ENCODE results near the gene NPC2. TPM values are rescaled to one million over a fixed set of nuclear protein-coding genes. Genes with fewer than 3 reads are reported as not detected.

NPC2 gene
- total and polyA plus RNA-seq, 10 donors: 191 to 956 (median 298) TPM

DNA sequence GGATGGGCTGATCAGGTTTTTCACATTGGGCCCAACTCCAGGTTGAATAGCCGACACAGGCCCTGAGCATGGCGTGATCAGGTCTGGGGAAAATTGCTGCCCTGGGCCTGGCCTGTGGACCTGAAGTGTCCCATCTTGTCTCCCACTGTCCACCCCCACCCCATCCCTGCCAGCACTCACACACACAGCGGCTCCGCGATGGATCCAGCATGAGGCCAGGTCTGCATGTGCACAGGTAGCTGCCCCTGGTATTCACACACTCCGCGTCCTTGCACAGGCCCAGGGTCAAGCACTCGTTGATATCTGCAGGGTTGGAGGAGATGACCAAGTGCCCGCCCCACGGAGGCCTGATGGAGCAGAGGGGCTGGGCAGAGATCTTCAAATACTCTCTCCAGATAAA, 39.1 kb upstream of the NPC2 start:
- no peaks in the 10 kb centered on the region for H3K27me3 ChIP-seq (replicated peaks in 1 of 7)
- intact Hi-C loops (cut with DNase I; ENCODE audit: low total_unique reads): no loop called here
- DNase-seq: no peak
- 89 to 95% (median 92%) methylated on average over 10 of the region's 10 CpGs for WGBS, 5 donors
- no peak overlapping the region for H3K27ac ChIP-seq
- H3K4me3 ChIP-seq: no peak overlapping the region
- no peak for TF ChIP-seq POLR2A (IDR thresholded peaks at IDR 0.05)
- no peaks in the 10 kb centered on the region for H3K4me1 ChIP-seq
- no peaks in the 10 kb centered on the region for H3K9me3 ChIP-seq
- H3K36me3 ChIP-seq: no peaks in the 10 kb centered on the region

DNA sequence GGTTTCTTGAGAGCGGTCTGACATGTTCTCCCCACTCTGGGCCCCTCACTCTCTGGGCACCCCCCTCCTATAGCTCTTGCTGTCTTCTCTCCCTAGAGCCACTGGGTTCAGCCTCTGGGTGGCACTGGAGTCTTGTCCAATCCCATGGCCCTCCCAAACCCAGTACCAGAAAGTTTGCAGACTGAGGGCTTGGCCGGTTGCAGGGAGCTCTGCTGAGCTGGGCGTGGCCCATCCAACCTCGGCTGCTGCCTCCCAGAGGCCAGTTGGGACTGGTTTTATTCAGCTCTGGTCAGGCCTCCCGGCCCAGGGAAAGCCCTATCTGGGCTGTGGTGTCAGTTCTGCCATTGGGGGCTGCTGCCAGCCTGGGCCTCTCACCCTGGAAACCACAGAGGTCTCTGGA, 38.4 kb upstream of the NPC2 start:
- H3K4me3 ChIP-seq: no peak overlapping the region
- intact Hi-C loops (cut with DNase I; ENCODE audit: low total_unique reads): no loop called here
- H3K27ac ChIP-seq: no peak overlapping the region
- DNase-seq: no peak
- no peaks in the 10 kb centered on the region for H3K27me3 ChIP-seq (replicated peaks in 1 of 7)
- WGBS, 5 donors: 60 to 71% (median 63%) methylated on average over 2 to 5 of the region's 5 CpGs
- H3K36me3 ChIP-seq: no peaks in the 10 kb centered on the region
- no peaks in the 10 kb centered on the region for H3K4me1 ChIP-seq
- TF ChIP-seq, protein P1, sequence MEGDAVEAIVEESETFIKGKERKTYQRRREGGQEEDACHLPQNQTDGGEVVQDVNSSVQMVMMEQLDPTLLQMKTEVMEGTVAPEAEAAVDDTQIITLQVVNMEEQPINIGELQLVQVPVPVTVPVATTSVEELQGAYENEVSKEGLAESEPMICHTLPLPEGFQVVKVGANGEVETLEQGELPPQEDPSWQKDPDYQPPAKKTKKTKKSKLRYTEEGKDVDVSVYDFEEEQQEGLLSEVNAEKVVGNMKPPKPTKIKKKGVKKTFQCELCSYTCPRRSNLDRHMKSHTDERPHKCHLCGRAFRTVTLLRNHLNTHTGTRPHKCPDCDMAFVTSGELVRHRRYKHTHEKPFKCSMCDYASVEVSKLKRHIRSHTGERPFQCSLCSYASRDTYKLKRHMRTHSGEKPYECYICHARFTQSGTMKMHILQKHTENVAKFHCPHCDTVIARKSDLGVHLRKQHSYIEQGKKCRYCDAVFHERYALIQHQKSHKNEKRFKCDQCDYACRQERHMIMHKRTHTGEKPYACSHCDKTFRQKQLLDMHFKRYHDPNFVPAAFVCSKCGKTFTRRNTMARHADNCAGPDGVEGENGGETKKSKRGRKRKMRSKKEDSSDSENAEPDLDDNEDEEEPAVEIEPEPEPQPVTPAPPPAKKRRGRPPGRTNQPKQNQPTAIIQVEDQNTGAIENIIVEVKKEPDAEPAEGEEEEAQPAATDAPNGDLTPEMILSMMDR (IDR thresholded peaks at IDR 0.05 in 8 of 11, conservative IDR thresholded peaks at IDR 0.05 in 3 of 11): peak in 1 of 11 experiments; percentile 14
- TF ChIP-seq POLR2AphosphoS5 (IDR thresholded peaks at IDR 0.05): no peak
- TF ChIP-seq POLR2A (IDR thresholded peaks at IDR 0.05): no peak
- no peaks in the 10 kb centered on the region for H3K9me3 ChIP-seq

DNA sequence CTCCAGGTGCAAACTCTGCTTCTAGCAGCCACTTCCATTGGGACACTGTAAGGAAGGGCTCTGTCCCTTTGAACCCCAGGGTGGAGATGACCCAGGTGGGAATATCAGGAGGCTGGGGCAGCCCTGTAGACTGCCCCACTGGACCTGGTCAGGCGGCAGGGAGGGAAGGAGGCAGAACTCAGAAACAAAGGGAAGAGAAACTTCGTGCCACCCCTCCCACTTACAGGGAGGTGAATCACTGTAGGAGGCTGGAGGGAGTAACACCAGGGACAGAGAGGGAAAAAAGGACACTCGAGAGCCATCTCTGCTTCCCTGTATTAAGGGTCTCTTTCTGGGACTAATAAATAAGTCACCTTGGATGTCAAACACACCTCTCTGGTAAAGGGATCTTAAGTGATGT, 37.9 kb upstream of the NPC2 start:
- DNase-seq: no peak
- intact Hi-C loops (cut with DNase I; ENCODE audit: low total_unique reads): no loop called here
- Histone ChIP-seq H3K27ac (no peak overlapping the region), H3K9me3 (no peaks in the 10 kb centered on the region), H3K4me3 (no peak overlapping the region), H3K4me1 (no peaks in the 10 kb centered on the region), H3K27me3 (replicated peaks in 1 of 7) (no peaks in the 10 kb centered on the region), H3K36me3 (no peaks in the 10 kb centered on the region)
- TF ChIP-seq, protein P1 (IDR thresholded peaks at IDR 0.05 in 8 of 11, conservative IDR thresholded peaks at IDR 0.05 in 3 of 11): no peak
- no peak for TF ChIP-seq POLR2A (IDR thresholded peaks at IDR 0.05)
- no peak for TF ChIP-seq POLR2AphosphoS5 (IDR thresholded peaks at IDR 0.05)
- WGBS, 5 donors: 77 to 84% (median 80%) methylated on average over 3 of the region's 3 CpGs

- Histone ChIP-seq H3K36me3 (no peaks in the 10 kb centered on the region), H3K9me3 (no peaks in the 10 kb centered on the region), H3K27ac (no peak overlapping the region), H3K27me3 (replicated peaks in 1 of 7) (no peaks in the 10 kb centered on the region), H3K4me1 (peaks cover 0 to 7% (median 2%) of the 10 kb centered on the region in 6 donors), H3K4me3 (no peak overlapping the region)
- WGBS, 5 donors: 95 to 96% (median 95%) methylated on average over 5 to 10 of the region's 10 CpGs
- TF ChIP-seq POLR2AphosphoS5 (IDR thresholded peaks at IDR 0.05) (no peak), POLR2A (IDR thresholded peaks at IDR 0.05) (no peak)
- TF ChIP-seq, protein P1 (IDR thresholded peaks at IDR 0.05 in 8 of 11, conservative IDR thresholded peaks at IDR 0.05 in 3 of 11): no peak
- intact Hi-C loops (cut with DNase I; ENCODE audit: low total_unique reads): no loop called here
- DNase-seq: no peak
Observed at GRCh38 chr14:74528886-74529285, 35.8 kb upstream of the NPC2 start.

DNA sequence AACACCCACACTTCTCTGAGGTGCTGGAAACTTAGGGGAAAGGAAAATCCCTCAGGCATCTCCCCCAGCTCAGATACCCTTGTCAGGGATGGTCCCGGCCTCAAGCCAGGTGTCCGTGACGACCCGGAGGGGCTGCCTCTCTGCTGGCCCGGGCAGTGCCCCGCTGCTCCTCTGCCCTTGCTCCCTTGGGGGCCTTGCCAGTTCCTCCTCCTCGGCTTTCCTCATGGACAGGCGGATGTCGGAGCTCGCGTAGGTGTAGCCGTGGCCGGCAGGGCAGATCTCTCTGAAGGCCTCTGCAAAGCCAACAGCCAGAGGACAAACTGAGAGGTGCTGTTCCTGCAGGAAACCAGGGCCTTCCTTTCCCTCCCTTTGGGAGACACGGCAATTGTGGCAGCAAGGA, 35.3 kb upstream of the NPC2 start:
- DNase-seq: no peak
- WGBS, 5 donors: 80 to 87% (median 83%) methylated on average over 9 to 14 of the region's 14 CpGs
- H3K4me3 ChIP-seq: no peak overlapping the region
- intact Hi-C loops (cut with DNase I; ENCODE audit: low total_unique reads): no loop called here
- no peaks in the 10 kb centered on the region for H3K27me3 ChIP-seq (replicated peaks in 1 of 7)
- TF ChIP-seq, protein P1 (IDR thresholded peaks at IDR 0.05 in 8 of 11, conservative IDR thresholded peaks at IDR 0.05 in 3 of 11): no peak
- no peak for TF ChIP-seq POLR2AphosphoS5 (IDR thresholded peaks at IDR 0.05)
- TF ChIP-seq POLR2A (IDR thresholded peaks at IDR 0.05): no peak
- H3K9me3 ChIP-seq: no peaks in the 10 kb centered on the region
- peaks cover 0 to 7% (median 2%) of the 10 kb centered on the region in 6 donors for H3K4me1 ChIP-seq
- H3K36me3 ChIP-seq: no peaks in the 10 kb centered on the region
- H3K27ac ChIP-seq: no peak overlapping the region
